Type B pancreatic cell (in vitro differentiated cells): ENCODE data around the gene E2F3. TPM values are rescaled to one million over a fixed set of nuclear protein-coding genes. Genes with fewer than 3 reads are reported as not detected.
A peak's percentile ranks its signal among the peaks of the same experiment; 100 is the strongest.

Experiments
- DNase-seq: peaks from one replicate; pipeline ENCODE4 v3.0.0; 2021; ENCODE audit warnings: mixed read lengths; ENCODE audit not compliant: unreplicated experiment; ENCODE audit errors: extremely low spot score
- H3K27ac Mint-ChIP-seq: 2 replicates; pipeline ENCODE4 v1.8.0; 2021; ENCODE audit warnings: mild to moderate bottlenecking, mixed read lengths
- H3K27me3 Mint-ChIP-seq: 2 replicates; pipeline ENCODE4 v1.8.0; 2021; ENCODE audit warnings: mixed read lengths
- H3K36me3 Mint-ChIP-seq: 2 replicates; pipeline ENCODE4 v1.8.0; 2021; ENCODE audit warnings: mixed read lengths
- H3K4me1 Mint-ChIP-seq: one replicate; pipeline ENCODE4 v1.8.0; 2021; ENCODE audit warnings: mixed read lengths; ENCODE audit not compliant: unreplicated experiment
- H3K4me3 Mint-ChIP-seq: 2 replicates; pipeline ENCODE4 v1.8.0; 2021; ENCODE audit warnings: mild to moderate bottlenecking, mixed read lengths
- H3K9me3 Mint-ChIP-seq: 2 replicates; pipeline ENCODE4 v1.8.0; 2021; ENCODE audit warnings: mixed read lengths
- CTCF ChIP-seq: fragments of 200-600 bp; sonication (generic); conservative IDR thresholded peaks from 2 replicates; pipeline ENCODE4 v1.5.0; 2021; ENCODE audit warnings: antibody characterized with exemption, mild to moderate bottlenecking
- total RNA-seq: library from RNA; stranded (reverse); gene quantifications from 2 replicates; pipeline ENCODE4 v1.2.1, GENCODE V29; 2021; ENCODE audit warnings: low replicate concordance

The E2F3 gene
- total RNA-seq, 1 donor from 2014 or later: 21.0 TPM

GRCh38 chr6:20440296-20440695 lies 38.6 kb downstream of the E2F3 start:
- DNase-seq: no peak
- Mint-ChIP-seq H3K4me3 (no peak overlapping the region), H3K27ac (no peak overlapping the region), H3K27me3 (no peaks in the 10 kb centered on the region), H3K36me3 (peaks cover 27% of the 10 kb centered on the region), H3K4me1 (peaks cover 9% of the 10 kb centered on the region), H3K9me3 (peaks cover 4% of the 10 kb centered on the region)
- TF ChIP-seq CTCF: no peak

GRCh38 chr6:20441236-20441635 lies 39.6 kb downstream of the E2F3 start:
- peaks cover 4% of the 10 kb centered on the region for H3K9me3 Mint-ChIP-seq
- DNase-seq: no peak
- TF ChIP-seq CTCF: no peak
- H3K27ac Mint-ChIP-seq: no peak overlapping the region
- H3K4me3 Mint-ChIP-seq: no peak overlapping the region
- H3K4me1 Mint-ChIP-seq: peaks cover 12% of the 10 kb centered on the region
- peaks cover 25% of the 10 kb centered on the region for H3K36me3 Mint-ChIP-seq
- H3K27me3 Mint-ChIP-seq: no peaks in the 10 kb centered on the region

- H3K4me3 Mint-ChIP-seq: no peak overlapping the region
- H3K4me1 Mint-ChIP-seq: peaks cover 15% of the 10 kb centered on the region
- no peaks in the 10 kb centered on the region for H3K27me3 Mint-ChIP-seq
- no peak for TF ChIP-seq CTCF
- no peak overlapping the region for H3K27ac Mint-ChIP-seq
- peaks cover 4% of the 10 kb centered on the region for H3K9me3 Mint-ChIP-seq
- H3K36me3 Mint-ChIP-seq: peaks cover 21% of the 10 kb centered on the region
- DNase-seq: no peak
Measured at GRCh38 chr6:20441921-20442320, 40.2 kb downstream of the E2F3 start.

GRCh38 chr6:20444786-20445271 lies 43.1 kb downstream of the E2F3 start:
- no peaks in the 10 kb centered on the region for H3K27me3 Mint-ChIP-seq
- DNase-seq: no peak
- TF ChIP-seq CTCF: no peak
- peaks cover 3% of the 10 kb centered on the region for H3K9me3 Mint-ChIP-seq
- H3K36me3 Mint-ChIP-seq: peaks cover 22% of the 10 kb centered on the region
- no peak overlapping the region for H3K27ac Mint-ChIP-seq
- H3K4me3 Mint-ChIP-seq: no peak overlapping the region
- peaks cover 30% of the 10 kb centered on the region for H3K4me1 Mint-ChIP-seq

- no peaks in the 10 kb centered on the region for H3K27me3 Mint-ChIP-seq
- H3K4me1 Mint-ChIP-seq: peaks cover 27% of the 10 kb centered on the region
- TF ChIP-seq CTCF: no peak
- H3K9me3 Mint-ChIP-seq: peaks cover 4% of the 10 kb centered on the region
- peak overlapping the region; percentile 46 for H3K27ac Mint-ChIP-seq
- H3K4me3 Mint-ChIP-seq: peak overlapping the region; percentile 53
- H3K36me3 Mint-ChIP-seq: peaks cover 16% of the 10 kb centered on the region
- DNase-seq: no peak
Measured at GRCh38 chr6:20447157-20447556, 45.5 kb downstream of the E2F3 start.
